Nephron progenitor cell (in vitro differentiated cells): Measurements from ENCODE around the gene ZNF750.
A peak's percentile ranks its signal among the peaks of the same experiment; 100 is the strongest.

Experiments
- DNase-seq: peaks from one replicate; pipeline ENCODE4 v3.0.0; 2021
- H3K27ac Mint-ChIP-seq: 2 replicates; pipeline ENCODE4 v1.8.0; 2021; ENCODE audit warnings: mild to moderate bottlenecking, moderate library complexity, mixed read lengths
- H3K27me3 Mint-ChIP-seq: 2 replicates; pipeline ENCODE4 v1.8.0; 2021; ENCODE audit warnings: mild to moderate bottlenecking, low read depth, mixed read lengths; ENCODE audit not compliant: poor library complexity
- H3K36me3 Mint-ChIP-seq: 2 replicates; pipeline ENCODE4 v1.8.0; 2021; ENCODE audit warnings: low read depth, mixed read lengths
- H3K4me1 Mint-ChIP-seq: 2 replicates; pipeline ENCODE4 v1.8.0; 2021; ENCODE audit warnings: mixed read lengths
- H3K4me3 Mint-ChIP-seq: 2 replicates; pipeline ENCODE4 v1.8.0; 2021; ENCODE audit warnings: mild to moderate bottlenecking, moderate library complexity, mixed read lengths
- H3K9me3 Mint-ChIP-seq: 2 replicates; pipeline ENCODE4 v1.8.0; 2021; ENCODE audit warnings: mild to moderate bottlenecking, moderate library complexity, mixed read lengths
- CTCF ChIP-seq: fragments of 200-600 bp; sonication (generic); IDR thresholded peaks from 2 replicates; pipeline ENCODE4 v1.5.0; 2021; ENCODE audit warnings: antibody characterized with exemption

The ZNF750 gene

GRCh38 chr17:82839617-82840292 lies at the start of gene ZNF750:
ZNF750 (minus strand) TSS chr17:82840022; CDS start chr17:82832454, 7,568 bp downstream.
- Mint-ChIP-seq H3K9me3 (no peaks in the 10 kb centered on the region), H3K4me3 (peak within 1 kb of the TSS; percentile 58), H3K4me1 (peaks cover 82% of the 10 kb centered on the region), H3K27ac (peak within 1 kb of the TSS; percentile 91), H3K36me3 (peaks cover 11% of the 10 kb centered on the region), H3K27me3 (peaks cover 6% of the 10 kb centered on the region)
- TF ChIP-seq CTCF, result no peak
- DNase-seq, result no peak

- H3K27me3 Mint-ChIP-seq, result peaks cover under 1% of the 10 kb centered on the region
- no peak for DNase-seq
- H3K9me3 Mint-ChIP-seq, result peaks cover 4% of the 10 kb centered on the region
- no peak overlapping the region for H3K27ac Mint-ChIP-seq
- peaks cover 86% of the 10 kb centered on the region for H3K4me1 Mint-ChIP-seq
- peaks cover 30% of the 10 kb centered on the region for H3K36me3 Mint-ChIP-seq
- no peak overlapping the region for H3K4me3 Mint-ChIP-seq
- TF ChIP-seq CTCF, result no peak
Observed at GRCh38 chr17:82888583-82889495, 49.0 kb upstream of the ZNF750 start.

- peak overlapping the region; percentile 74 for H3K27ac Mint-ChIP-seq
- peaks cover 28% of the 10 kb centered on the region for H3K36me3 Mint-ChIP-seq
- TF ChIP-seq CTCF, result no peak
- peaks cover 82% of the 10 kb centered on the region for H3K4me1 Mint-ChIP-seq
- peaks cover 4% of the 10 kb centered on the region for H3K9me3 Mint-ChIP-seq
- no peak for DNase-seq
- H3K4me3 Mint-ChIP-seq, result peak overlapping the region; percentile 9
- H3K27me3 Mint-ChIP-seq, result peaks cover 3% of the 10 kb centered on the region
Observed at GRCh38 chr17:82887255-82888164, 47.7 kb upstream of the ZNF750 start.

- Mint-ChIP-seq H3K4me1 (peaks cover 88% of the 10 kb centered on the region), H3K27ac (peak overlapping the region; percentile 96), H3K4me3 (no peak overlapping the region), H3K36me3 (peaks cover 32% of the 10 kb centered on the region), H3K9me3 (peaks cover 4% of the 10 kb centered on the region), H3K27me3 (peaks cover 3% of the 10 kb centered on the region)
- DNase-seq, result no peak
- no peak for TF ChIP-seq CTCF
Observed at GRCh38 chr17:82884970-82885353, 45.1 kb upstream of the ZNF750 start.

- peaks cover 4% of the 10 kb centered on the region for H3K9me3 Mint-ChIP-seq
- H3K27me3 Mint-ChIP-seq, result peaks cover 3% of the 10 kb centered on the region
- peaks cover 35% of the 10 kb centered on the region for H3K36me3 Mint-ChIP-seq
- peak overlapping the region; percentile 96 for H3K27ac Mint-ChIP-seq
- no peak for DNase-seq
- TF ChIP-seq CTCF, result no peak
- peaks cover 83% of the 10 kb centered on the region for H3K4me1 Mint-ChIP-seq
- no peak overlapping the region for H3K4me3 Mint-ChIP-seq
Observed at GRCh38 chr17:82884341-82884969, 44.6 kb upstream of the ZNF750 start.
